ENCODE data around the gene DOLK.

The DOLK gene

DNA sequence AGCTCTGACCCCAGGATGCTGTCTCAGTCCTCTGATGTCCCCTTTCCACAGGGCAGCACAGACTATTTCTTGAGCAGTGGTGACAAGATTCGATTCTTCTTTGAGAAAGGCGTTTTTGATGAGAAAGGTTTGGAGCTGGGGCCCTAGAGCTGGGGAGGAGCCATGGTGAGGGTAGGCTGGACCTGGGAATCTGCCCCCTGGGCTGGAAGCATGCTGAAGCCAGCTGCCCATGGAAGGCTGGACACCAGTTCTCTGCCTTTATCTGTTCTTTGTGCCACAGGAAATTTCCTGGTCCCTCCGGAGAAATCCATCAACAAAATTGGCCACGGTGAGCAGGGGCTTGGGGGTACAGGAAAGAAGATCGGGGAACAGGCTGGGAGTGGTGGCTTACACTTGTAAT lies 13.7 kb downstream of the DOLK start:
- DNase-seq (ENCODE audit: low read depth in 2 of 2), result no peak

- no peak for DNase-seq (ENCODE audit: low read depth in 2 of 2)
Observed at GRCh38 chr9:128929560-128929959, 17.8 kb downstream of the DOLK start.

GRCh38 chr9:128928624-128929023 lies 18.8 kb downstream of the DOLK start:
- no peak for DNase-seq (ENCODE audit: low read depth in 2 of 2)

- no peak for DNase-seq (ENCODE audit: low read depth in 2 of 2)
Observed at GRCh38 chr9:128927731-128928411, 19.5 kb downstream of the DOLK start.

- no peak for DNase-seq (ENCODE audit: low read depth in 2 of 2)
Observed at GRCh38 chr9:128923493-128923883, 23.9 kb downstream of the DOLK start.

DNA sequence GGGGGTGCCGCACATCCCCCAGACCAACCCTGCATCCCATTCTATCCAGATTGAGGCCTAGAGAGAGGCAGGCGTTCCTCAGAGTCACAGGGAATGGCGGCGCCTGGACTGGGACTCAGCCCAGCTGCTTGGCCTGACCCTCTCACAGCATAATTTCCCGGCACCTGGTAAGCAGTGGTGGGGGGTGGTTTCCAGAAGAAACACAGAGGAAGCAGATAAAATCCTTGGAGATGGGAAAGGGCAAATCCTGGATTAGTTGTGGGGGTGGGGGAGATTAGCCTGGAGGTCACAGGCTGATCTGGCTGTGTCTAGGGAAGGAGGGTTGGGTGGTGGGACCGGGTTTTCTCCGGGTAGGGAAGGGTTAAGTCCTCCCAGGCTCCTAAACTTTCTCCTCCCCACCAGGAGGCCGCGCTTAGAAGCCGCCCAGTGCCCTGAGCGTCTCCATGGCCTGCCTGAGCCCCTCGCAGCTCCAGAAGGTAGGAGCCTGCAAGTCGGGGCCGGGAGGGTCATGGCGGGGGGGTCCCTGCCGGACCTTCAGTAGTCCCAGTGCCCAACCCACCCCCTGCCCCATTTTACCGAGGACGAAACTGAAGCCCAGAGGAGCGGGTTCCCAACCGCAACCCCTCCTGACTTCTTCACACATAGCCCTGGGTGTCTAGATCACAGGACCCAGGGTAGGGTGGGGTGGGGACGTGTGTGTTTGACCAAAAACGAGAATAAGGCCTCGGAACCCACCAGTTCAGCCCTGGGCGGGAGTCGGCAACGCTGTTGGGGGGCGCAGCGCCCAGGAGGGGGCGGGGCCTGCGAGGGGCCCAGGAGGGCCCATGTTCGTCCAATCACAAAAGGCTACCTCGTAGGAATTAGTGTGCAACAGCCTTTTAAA lies 25.3 kb downstream of the DOLK start:
- DNase-seq (ENCODE audit: low read depth in 2 of 2), result no peak

DNA sequence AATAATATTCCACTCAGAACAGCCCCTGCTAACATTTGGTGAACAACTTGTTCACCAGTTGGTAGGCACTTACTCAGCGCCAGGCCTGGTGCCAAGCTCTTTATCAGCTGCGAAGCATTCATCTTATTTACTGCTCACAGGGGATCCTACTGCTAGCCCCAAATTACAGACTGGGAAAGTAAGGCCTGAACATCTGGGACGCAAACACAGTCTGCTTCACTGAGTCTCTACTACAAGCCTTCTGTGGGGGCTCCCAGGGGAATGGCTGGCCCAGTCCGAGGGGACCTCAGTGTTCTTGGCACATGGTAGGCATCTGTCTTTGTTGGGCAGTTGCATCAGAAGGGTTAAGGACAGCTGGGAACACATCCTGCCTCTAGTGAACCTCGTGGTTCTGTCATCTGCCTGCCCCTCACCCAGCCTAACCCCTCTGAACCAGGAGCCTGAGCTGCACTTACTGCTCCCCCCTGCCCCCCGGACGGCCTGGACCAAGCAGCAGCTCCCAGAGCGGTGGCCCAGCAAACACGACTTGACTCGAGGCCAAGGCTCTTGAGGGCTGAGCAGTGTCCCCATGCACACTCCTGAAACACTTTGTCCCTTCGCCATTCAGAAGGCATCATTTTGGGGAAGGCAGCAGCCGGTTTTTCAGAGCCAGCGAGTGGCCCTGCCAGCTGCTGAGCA lies 26.9 kb downstream of the DOLK start, which contains the start of gene PHYHD1:
Gene PHYHD1 (plus strand): TSS at position 602 of the 678 bp plus-strand sequence. CDS start 1,342 bp downstream, outside the sequence.
- DNase-seq (ENCODE audit: low read depth in 2 of 2), result no peak

- no peak for DNase-seq (ENCODE audit: low read depth in 2 of 2)
Observed at GRCh38 chr9:128919402-128920089, 27.9 kb downstream of the DOLK start.

DNA sequence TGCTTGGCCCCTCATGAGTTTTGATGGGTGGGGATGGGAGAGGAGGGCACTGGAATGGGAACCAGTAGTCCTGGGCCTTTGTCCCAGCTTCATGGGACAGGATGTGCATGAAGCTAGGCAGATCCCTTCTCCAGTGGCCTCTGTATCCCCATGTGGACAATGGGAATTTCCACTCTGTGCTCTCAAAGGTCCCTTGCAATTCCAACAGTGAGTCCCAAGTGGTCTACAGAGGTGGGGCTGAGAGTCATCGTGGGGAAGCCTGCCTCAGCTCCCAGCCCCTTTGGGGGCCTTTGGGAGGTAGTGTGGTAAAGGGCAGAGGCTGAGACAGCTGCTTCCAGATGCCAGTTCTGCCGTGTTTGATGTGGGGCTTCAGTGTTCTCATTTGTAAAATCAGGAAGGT lies 28.5 kb downstream of the DOLK start:
- DNase-seq (ENCODE audit: low read depth in 2 of 2), result no peak

- no peak for DNase-seq (ENCODE audit: low read depth in 2 of 2)
Observed at GRCh38 chr9:128917151-128917849, 30.1 kb downstream of the DOLK start.

GRCh38 chr9:128916745-128917144 lies 30.7 kb downstream of the DOLK start:
- DNase-seq (ENCODE audit: low read depth in 2 of 2), result no peak

GRCh38 chr9:128916204-128916603 lies 31.2 kb downstream of the DOLK start:
- no peak for DNase-seq (ENCODE audit: low read depth in 2 of 2)

DNA sequence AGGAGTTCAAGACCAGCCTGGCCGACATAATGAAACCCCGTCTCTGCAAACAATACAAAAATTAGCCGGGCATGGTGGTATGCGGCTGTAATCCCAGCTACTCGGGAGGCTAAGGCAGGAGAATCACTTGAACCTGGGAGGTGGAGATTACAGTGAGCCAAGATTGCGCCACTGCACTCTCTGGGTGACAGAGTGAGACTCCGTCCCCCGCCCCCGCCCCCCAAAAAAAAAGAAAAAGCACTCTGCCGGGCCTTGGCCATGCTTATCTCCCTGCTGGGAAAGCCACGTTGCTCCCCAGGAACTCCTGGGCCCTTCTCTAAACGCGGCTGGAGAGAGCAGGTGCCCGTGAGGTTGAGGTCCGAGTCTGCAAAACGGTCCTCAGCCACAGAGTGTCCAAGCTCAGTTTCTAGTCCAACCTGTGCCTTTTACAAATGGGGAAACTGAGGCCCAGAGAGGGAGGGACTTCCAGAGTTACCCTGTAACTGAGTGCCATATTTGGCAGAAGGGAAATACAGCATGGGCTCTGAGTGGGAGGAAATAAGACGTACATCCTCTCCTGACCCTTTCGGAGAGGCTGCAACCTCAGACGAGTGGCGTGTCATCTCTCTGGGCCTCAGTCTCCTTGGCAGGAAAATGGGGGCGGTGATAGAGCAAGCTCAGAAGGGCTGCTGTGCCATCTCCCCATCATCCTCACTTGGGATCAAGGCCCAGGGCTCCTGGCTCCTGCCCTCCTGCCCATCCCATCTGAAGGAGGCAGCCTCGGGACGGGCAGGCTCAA lies 33.2 kb downstream of the DOLK start:
- DNase-seq (ENCODE audit: low read depth in 2 of 2), result no peak

DNA sequence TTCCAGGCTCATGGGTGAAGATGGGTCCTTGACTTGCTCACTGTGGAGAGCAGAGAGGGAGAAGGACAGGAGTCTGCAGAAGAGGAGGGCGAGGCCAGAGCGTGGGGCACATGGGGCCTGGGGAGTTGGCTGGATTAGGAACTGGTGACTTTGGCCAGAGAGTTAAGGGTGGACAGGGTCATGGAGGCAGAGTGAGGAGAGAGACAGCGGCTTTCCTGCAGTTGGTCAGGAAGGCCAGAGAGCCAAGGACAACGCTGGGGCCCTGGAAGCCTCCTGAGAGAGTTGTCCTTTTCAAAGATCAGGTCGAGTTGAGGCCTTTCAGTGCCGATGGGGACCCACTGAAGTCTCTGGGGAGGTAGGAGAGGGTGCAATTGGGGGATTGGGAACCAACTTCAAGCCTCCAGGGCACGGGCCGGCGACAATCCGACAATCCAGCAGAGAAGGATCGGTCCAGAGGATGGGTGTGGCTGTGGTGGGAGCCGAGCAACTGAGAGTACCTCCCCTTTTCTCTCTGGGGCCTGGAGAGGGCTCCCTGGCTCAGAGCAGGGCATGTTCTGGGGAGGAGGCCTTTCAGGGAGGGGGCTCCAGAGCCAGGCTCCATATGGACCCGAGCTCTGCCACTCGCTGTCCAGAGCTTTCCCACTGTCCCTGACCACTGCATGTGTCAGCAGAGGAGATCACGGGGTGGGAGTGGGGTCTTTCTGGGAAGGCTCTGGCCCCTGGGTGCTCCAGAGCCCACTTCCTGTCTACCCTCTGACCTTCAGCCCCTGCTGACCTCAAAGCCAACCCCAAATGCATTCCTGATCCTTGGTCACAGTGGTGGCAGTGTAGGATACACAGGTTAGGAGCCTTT lies 34.1 kb downstream of the DOLK start:
- no peak for DNase-seq (ENCODE audit: low read depth in 2 of 2)

- no peak for DNase-seq (ENCODE audit: low read depth in 2 of 2)
Observed at GRCh38 chr9:128912270-128912853, 35.0 kb downstream of the DOLK start.

DNA sequence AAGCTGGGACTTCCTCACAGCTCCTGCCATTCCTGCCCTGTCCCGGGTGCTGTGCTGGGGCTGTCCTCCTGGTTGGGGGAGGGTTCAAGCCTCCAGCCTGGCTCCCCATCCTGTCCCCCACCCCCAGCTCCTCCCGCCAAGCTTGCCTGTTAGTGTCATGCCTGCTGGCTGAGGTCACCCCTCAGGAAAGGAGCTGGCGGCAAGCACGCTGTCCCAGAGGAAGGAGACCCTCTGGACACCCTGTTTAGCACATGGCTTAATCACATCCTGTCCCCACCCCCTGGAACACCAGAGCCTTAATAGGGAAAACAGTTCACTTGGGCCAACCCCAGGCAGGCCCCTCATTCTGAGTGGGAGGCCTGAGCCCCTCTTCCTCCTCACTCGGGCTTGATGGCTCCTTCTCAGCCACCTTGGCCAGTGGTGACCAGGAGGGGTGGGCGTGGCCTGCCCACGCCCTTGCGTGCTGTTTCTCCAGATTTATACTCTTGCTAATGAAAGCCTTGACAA lies 35.8 kb downstream of the DOLK start:
- DNase-seq (ENCODE audit: low read depth in 2 of 2), result no peak

- no peak for DNase-seq (ENCODE audit: low read depth in 2 of 2)
Observed at GRCh38 chr9:128910906-128911305, 36.5 kb downstream of the DOLK start.

DNA sequence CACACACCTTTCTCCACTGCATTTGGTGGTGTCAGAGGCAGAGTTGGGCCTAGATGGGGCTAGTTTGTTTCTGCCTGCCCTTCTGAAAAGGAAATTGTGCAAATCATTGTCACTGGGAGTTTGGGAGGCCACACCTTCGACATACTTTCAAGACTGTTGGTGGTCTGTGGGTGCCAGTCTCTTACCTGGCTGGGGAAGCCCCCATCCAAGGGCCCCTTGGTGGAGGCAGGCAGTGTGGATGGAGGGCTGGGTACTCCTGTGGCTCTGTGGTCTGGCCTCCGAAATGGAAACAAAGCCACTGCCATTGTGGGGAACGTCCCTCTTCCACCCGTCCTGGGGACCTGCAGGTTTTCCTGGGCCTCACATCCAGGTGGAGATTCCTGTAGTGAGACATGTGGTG lies 37.5 kb downstream of the DOLK start:
- no peak for DNase-seq (ENCODE audit: low read depth in 2 of 2)

DNA sequence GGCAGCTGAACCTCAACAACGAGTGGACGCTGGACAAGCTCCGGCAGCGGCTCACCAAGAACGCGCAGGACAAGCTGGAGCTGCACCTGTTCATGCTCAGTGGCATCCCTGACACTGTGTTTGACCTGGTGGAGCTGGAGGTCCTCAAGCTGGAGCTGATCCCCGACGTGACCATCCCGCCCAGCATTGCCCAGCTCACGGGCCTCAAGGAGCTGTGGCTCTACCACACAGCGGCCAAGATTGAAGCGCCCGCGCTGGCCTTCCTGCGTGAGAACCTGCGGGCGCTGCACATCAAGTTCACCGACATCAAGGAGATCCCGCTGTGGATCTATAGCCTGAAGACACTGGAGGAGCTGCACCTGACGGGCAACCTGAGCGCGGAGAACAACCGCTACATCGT lies 39.0 kb downstream of the DOLK start:
- no peak for DNase-seq (ENCODE audit: low read depth in 2 of 2)

Measured in stimulated activated CD8-positive, alpha-beta memory T cell treated with anti-CD3 and anti-CD28 coated beads, Interleukin-7, amount 100 ng/mL, for 1 hour (primary cell).